Transverse colon (tissue), 4 donors: ENCODE results near the gene NKAIN2. TPM values are rescaled to one million over a fixed set of nuclear protein-coding genes. Genes with fewer than 3 reads are reported as not detected.

Experiments
- DNase-seq: peaks from one replicate; pipeline ENCODE4 v3.0.0-alpha.2; 2019
- H3K27ac ChIP-seq, 4 donors: fragments of 200-600 bp; sonication (generic); 2 replicates each; pipeline ENCODE4 v1.5.1; 2016 to 2018; ENCODE audit warnings: inconsistent platforms in 4 of 4
- H3K27me3 ChIP-seq: fragments of 200-600 bp; sonication (generic); 2 replicates; pipeline ENCODE4 v1.5.1; 2017; ENCODE audit warnings: inconsistent platforms
- H3K36me3 ChIP-seq, 4 donors: fragments of 200-600 bp; sonication (generic); 2 replicates each; pipeline ENCODE4 v1.5.1; 2017 to 2019; ENCODE audit warnings: inconsistent platforms in 4 of 4
- H3K4me1 ChIP-seq, 4 donors: fragments of 200-600 bp; sonication (generic); 2 replicates each; pipeline ENCODE4 v1.5.1; 2017 to 2020; ENCODE audit warnings: inconsistent platforms in 4 of 4
- H3K4me3 ChIP-seq, 4 donors: fragments of 200-600 bp; sonication (generic); 1 replicate in 1 of 4; 2 replicates in 3 of 4; pipeline versions ENCODE4 v1.5.1 to v1.6.1; 2017 to 2019; ENCODE audit warnings: inconsistent platforms in 4 of 4
- H3K9me3 ChIP-seq, 2 donors: fragments of 200-600 bp; sonication (generic); 2 replicates each; pipeline ENCODE4 v1.5.1; 2017 to 2019; ENCODE audit warnings: inconsistent platforms in 2 of 2
- CTCF ChIP-seq, 5 experiments: fragments of 200-600 bp in 3 of 5; fragments of 450-650 bp in 2 of 5; sonication (generic) in 3 of 5; IDR thresholded peaks; 1 replicate in 2 of 5; 2 replicates in 3 of 5; pipeline ENCODE4 v1.5.1; 2016 to 2017; ENCODE audit warnings: antibody characterized with exemption in 5 of 5, inconsistent platforms in 3 of 5, mild to moderate bottlenecking in 2 of 5, moderate library complexity in 1 of 5
- EP300 ChIP-seq: sonication (generic); formaldehyde crosslinking; IDR thresholded peaks from one replicate; pipeline ENCODE4 v1.6.1; 2017; ENCODE audit warnings: antibody characterized with exemption, low read depth
- POLR2A ChIP-seq: fragments of 450-650 bp; IDR thresholded peaks from one replicate; pipeline ENCODE4 v1.6.1; 2016; ENCODE audit warnings: antibody characterized with exemption, mild to moderate bottlenecking, moderate library complexity
- POLR2AphosphoS5 ChIP-seq, 3 donors: sonication (generic); formaldehyde crosslinking; IDR thresholded peaks; one replicate each; pipeline ENCODE4 v1.6.1; 2016; ENCODE audit warnings: antibody characterized with exemption in 3 of 3
- WGBS, 2 donors: methylation state at CpG; one replicate each; pipeline ENCODE4 v1.1.5; 2018; ENCODE audit warnings: low coverage in 1 of 2; 5-methylcytosine and 5-hydroxymethylcytosine counted together
- in situ Hi-C, 4 donors: fragments of 200-750 bp; cut with MboI; loops; one replicate each; pipeline versions ENCODE4 v1.15.0 to v1.15.1; 2017; ENCODE audit warnings: low sequenced_read_pairs in 3 of 4, low pct_ligation_motif_present in 1 of 4, low pct_unique_long_range_greater_than_20kb in 1 of 4
- intact Hi-C: fragments of 100-400 bp; cut with DNase I; formaldehyde crosslinking; loops from one replicate; pipeline ENCODE4 v1.15.1; 2023; ENCODE audit warnings: low total_unique reads
- total RNA-seq, 4 donors: library from RNA; depleted of rRNA; stranded (reverse); fragments of >200 nt; gene quantifications; one replicate each; pipeline ENCODE4 v1.1.0, GENCODE V29; 2016

NKAIN2 gene
- total RNA-seq, 4 donors from 2014 or later = 0.32 TPM; not detected in 3

DNA sequence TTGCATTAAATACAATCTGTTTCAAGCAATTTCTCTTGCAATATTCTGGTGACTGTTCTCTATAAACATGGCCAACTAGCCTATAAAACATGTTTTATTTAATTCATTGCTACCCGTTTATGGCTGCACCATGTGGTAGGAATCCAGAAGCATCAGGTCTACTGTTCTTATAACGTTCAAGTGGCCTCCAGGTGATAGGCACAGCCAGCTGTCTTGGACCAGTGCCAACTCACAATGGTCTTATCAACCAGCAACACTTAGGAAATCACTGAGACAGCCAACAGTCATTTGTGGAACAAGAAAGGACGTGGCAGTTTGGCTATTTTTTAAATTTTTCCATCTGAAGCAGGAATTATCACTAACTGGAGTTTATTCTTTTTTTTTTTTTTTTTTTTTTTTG is 193.6 kb downstream of the NKAIN2 start:
- in situ Hi-C loops = no loop called here
- TF ChIP-seq POLR2A (no peak), POLR2AphosphoS5 (IDR thresholded peaks at IDR 0.05) (no peak)
- WGBS, 2 donors = 21 to 53% methylated on average over 2 to 3 of the region's 3 CpGs
- intact Hi-C loops = no loop called here
- DNase-seq = no peak
- Histone ChIP-seq H3K27ac (no peak overlapping the region), H3K9me3 (no peaks in the 10 kb centered on the region), H3K4me3 (no peak overlapping the region), H3K36me3 (no peaks in the 10 kb centered on the region), H3K4me1 (no peaks in the 10 kb centered on the region), H3K27me3 (no peaks in the 10 kb centered on the region)

DNA sequence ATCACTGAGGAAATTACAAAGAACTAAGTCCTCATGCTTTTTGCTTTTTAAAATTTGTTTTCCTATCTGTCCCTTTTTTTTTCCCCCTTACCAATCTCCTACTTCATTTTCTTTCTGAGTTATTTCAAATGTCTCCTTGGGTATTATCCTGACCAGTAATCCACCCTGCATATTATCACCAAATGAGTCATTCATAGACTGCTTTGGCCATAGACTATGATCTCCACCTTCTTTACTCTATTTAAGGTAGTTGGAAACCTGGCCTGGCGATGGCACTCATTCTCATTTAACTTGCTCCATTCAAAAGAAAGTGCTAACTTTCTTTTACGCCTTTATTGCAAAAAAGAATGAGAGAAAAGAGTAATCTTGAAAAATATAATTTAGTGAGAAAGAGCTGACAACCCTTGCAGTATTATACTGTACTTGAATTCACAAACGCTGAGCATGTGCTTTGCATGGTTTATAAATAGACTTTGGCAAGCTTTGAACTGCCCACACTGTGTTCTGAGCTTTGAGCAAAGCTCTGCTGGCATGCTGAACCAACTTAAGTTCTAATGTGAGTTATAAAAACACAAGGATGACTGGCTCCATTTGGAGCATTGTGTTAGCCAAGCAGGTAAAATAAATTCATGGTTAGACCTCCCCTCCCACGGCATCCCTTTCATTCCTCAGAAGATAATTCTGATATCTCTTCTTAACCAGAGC is 198.9 kb downstream of the NKAIN2 start:
- in situ Hi-C loops = no loop called here
- no peaks in the 10 kb centered on the region for H3K9me3 ChIP-seq
- 57 to 71% methylated on average over 4 of the region's 4 CpGs for WGBS, 2 donors

GRCh38 chr6:124007266-124007665 is 203.6 kb downstream of the NKAIN2 start:
- Histone ChIP-seq H3K36me3 (no peaks in the 10 kb centered on the region), H3K4me3 (no peak overlapping the region), H3K27ac (no peak overlapping the region), H3K27me3 (no peaks in the 10 kb centered on the region), H3K4me1 (no peaks in the 10 kb centered on the region), H3K9me3 (no peaks in the 10 kb centered on the region)
- in situ Hi-C loops = no loop called here
- intact Hi-C loops = no loop called here
- no peak for DNase-seq
- TF ChIP-seq EP300 (no peak), POLR2AphosphoS5 (IDR thresholded peaks at IDR 0.05) (no peak), CTCF (IDR thresholded peaks at IDR 0.05) (no peak), POLR2A (no peak)

More for the DNA sequence above, 198.9 kb downstream of the NKAIN2 start:
- H3K27ac ChIP-seq = no peak overlapping the region
- no peaks in the 10 kb centered on the region for H3K4me1 ChIP-seq
- TF ChIP-seq CTCF (IDR thresholded peaks at IDR 0.05) (no peak), POLR2AphosphoS5 (IDR thresholded peaks at IDR 0.05) (no peak), POLR2A (no peak), EP300 (no peak)
- no peak overlapping the region for H3K4me3 ChIP-seq
- H3K36me3 ChIP-seq = no peaks in the 10 kb centered on the region
- DNase-seq = no peak
- intact Hi-C loops = no loop called here
- no peaks in the 10 kb centered on the region for H3K27me3 ChIP-seq

GRCh38 chr6:124008000-124008987 is 204.6 kb downstream of the NKAIN2 start:
- no peak overlapping the region for H3K4me3 ChIP-seq
- H3K4me1 ChIP-seq = no peaks in the 10 kb centered on the region
- no peaks in the 10 kb centered on the region for H3K9me3 ChIP-seq
- H3K27me3 ChIP-seq = no peaks in the 10 kb centered on the region
- 41 to 58% methylated on average over 5 to 10 of the region's 10 CpGs for WGBS, 2 donors
- intact Hi-C loops = no loop called here
- TF ChIP-seq CTCF (IDR thresholded peaks at IDR 0.05) (no peak), POLR2AphosphoS5 (IDR thresholded peaks at IDR 0.05) (no peak), EP300 (no peak), POLR2A (no peak)
- no peaks in the 10 kb centered on the region for H3K36me3 ChIP-seq
- no peak for DNase-seq
- H3K27ac ChIP-seq = no peak overlapping the region
- in situ Hi-C loops = no loop called here
